T follicular helper cell (primary cell): Measurements from ENCODE around the gene CEP70.
"Not testable (repeated sequence)": the region's sequence is repeated elsewhere in the genome, so short reads cannot be mapped to it uniquely, and the experiment has no call there.

ENCODE experiments used
- DNase-seq: peaks from one replicate; pipeline ENCODE4 v3.0.0-alpha.2; 2020; ENCODE audit warnings: low read depth

CEP70 gene

GRCh38 chr3:138469874-138470273 is 124.2 kb downstream of the CEP70 start:
- DNase-seq = no peak

- DNase-seq = no peak
Observed at GRCh38 chr3:138468886-138469285, 125.2 kb downstream of the CEP70 start.

GRCh38 chr3:138468451-138468850 is 125.6 kb downstream of the CEP70 start:
- DNase-seq = no peak

- DNase-seq = no peak
Observed at GRCh38 chr3:138467931-138468330, 126.1 kb downstream of the CEP70 start.

- DNase-seq = no peak
Observed at GRCh38 chr3:138465925-138466324, 128.1 kb downstream of the CEP70 start.

GRCh38 chr3:138465451-138465850 is 128.6 kb downstream of the CEP70 start:
- no peak for DNase-seq

- DNase-seq = no peak
Observed at GRCh38 chr3:138464491-138464860, 129.6 kb downstream of the CEP70 start.

GRCh38 chr3:138463724-138464490 is 130.2 kb downstream of the CEP70 start:
- DNase-seq = no peak

GRCh38 chr3:138461896-138462295 is 132.2 kb downstream of the CEP70 start:
- DNase-seq = no peak

GRCh38 chr3:138461246-138461645 is 132.8 kb downstream of the CEP70 start:
- DNase-seq = no peak

- DNase-seq = no peak
Observed at GRCh38 chr3:138460536-138461205, 133.4 kb downstream of the CEP70 start.

- DNase-seq = no peak
Observed at GRCh38 chr3:138459619-138460535, 134.2 kb downstream of the CEP70 start.

- no peak for DNase-seq
Observed at GRCh38 chr3:138458774-138459499, 135.1 kb downstream of the CEP70 start.

- DNase-seq = no peak
Observed at GRCh38 chr3:138457863-138458735, 136.0 kb downstream of the CEP70 start.

GRCh38 chr3:138456961-138457862 is 136.8 kb downstream of the CEP70 start:
- DNase-seq = no peak

- no peak for DNase-seq
Observed at GRCh38 chr3:138455801-138456716, 138.0 kb downstream of the CEP70 start.

GRCh38 chr3:138453940-138454339 is 140.1 kb downstream of the CEP70 start:
- not testable (repeated sequence) for DNase-seq

GRCh38 chr3:138452436-138452835 is 141.6 kb downstream of the CEP70 start:
- no peak for DNase-seq
